GDM1 (cell line): ENCODE measurements around the gene PTP4A1.
A peak's percentile ranks its signal among the peaks of the same experiment; 100 is the strongest.
"Not testable (repeated sequence)": the region's sequence is repeated elsewhere in the genome, so short reads cannot be mapped to it uniquely, and the experiment has no call there.

Experiments used
- DNase-seq: peaks from one replicate; lab custom pipeline; 2025; lab: John Stamatoyannopoulos, UW

Gene PTP4A1

DNA sequence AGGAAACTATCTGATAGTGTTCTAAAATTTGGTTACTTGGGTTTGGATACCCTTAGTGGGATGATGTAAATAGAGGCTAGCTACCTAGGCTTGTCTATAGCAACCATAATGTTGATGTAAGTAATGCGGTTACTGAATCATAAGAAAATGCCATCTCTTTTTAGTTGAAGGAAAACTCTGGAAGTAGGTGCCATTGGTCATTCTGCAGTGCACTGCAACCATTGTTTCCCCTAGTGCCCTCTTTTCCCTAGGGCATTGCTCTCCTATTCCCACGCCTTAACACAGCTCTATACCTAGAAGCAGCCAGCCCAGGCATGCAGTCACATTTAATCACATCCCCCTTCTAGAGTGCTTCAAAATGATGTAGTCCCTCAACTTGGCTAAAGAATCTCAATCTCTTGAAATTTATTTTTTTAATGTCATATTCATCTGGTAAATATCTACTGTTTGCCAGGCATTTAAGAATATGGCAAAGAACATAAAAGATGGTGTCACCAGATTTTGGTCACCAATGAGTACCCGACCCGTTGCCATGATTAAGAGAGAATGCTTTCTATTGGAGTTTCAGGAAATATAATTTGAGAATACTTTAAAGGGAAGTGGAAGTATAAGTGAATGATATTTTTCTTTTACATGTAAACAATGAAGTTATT lies 10.4 kb downstream of the PTP4A1 start:
- DNase-seq, result no peak

DNA sequence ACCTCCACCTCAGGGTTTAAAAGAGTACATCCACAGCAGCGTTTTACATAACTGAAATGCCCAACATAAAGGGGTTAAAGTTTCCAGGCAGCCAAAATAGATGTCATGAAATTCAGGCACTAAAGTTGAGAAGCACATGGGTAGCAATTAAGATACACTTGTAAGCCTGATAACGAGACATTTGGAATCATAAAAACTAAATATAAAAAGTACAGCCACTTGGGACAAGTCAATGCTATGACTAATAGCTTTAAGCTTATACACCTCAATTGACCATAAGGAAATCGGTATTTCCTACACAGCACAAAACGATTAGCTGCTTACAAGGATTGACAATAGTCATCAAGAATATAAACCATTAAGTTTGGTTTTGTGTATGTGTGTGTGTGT lies 11.8 kb downstream of the PTP4A1 start:
- no peak for DNase-seq

- no peak for DNase-seq
Observed at GRCh38 chr6:63584566-63584965, 12.3 kb downstream of the PTP4A1 start.

DNA sequence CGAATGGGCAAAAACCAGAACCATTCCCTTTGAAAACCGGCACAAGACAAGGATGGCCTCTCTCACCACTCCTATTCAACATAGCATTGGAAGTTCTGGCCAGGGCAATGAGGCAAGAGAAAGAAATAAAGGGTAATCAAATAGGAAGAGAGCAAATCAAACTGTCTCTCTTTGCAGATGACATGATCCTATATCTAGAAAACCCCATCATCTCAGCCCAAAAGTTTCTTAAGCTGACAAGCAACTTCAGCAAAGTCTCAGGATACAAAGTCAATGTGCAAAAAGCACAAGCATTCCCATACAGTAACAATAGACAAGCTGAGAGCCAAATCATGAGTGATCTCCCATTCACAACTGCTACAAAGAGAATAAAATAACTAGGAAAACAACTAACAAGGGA lies 13.4 kb downstream of the PTP4A1 start:
- not testable (repeated sequence) for DNase-seq

DNA sequence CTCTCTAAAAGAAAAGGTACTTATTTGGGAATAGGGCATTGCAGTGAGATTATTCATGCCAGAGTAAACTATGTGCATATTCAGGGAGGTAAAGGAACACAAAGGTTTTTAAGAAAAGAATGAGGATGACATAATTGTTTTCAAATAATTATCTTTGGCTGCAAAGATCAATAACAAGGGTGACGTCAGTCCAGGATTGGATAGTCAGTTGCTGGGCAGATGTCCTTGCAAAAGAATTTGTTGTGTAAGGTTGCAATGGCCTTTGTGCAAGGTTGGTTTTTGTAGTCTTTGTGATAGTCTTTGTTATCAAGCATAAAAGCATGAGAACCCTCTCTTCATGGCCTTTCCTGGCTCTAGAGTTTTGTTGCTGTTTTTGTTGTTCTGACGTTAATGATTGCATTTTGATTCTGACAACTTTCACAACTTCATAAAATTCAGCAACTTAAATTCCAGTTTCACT lies 17.7 kb downstream of the PTP4A1 start:
- DNase-seq, result no peak

GRCh38 chr6:63592886-63593285 lies 20.6 kb downstream of the PTP4A1 start:
- no peak for DNase-seq

- DNase-seq, result no peak
Observed at GRCh38 chr6:63597141-63598048, 25.1 kb downstream of the PTP4A1 start.

GRCh38 chr6:63598049-63599036 lies 26.1 kb downstream of the PTP4A1 start:
- DNase-seq, result peak; percentile 45

- DNase-seq, result no peak
Observed at GRCh38 chr6:63599243-63599642, 27.0 kb downstream of the PTP4A1 start.

- DNase-seq, result no peak
Observed at GRCh38 chr6:63600136-63600535, 27.9 kb downstream of the PTP4A1 start.

DNA sequence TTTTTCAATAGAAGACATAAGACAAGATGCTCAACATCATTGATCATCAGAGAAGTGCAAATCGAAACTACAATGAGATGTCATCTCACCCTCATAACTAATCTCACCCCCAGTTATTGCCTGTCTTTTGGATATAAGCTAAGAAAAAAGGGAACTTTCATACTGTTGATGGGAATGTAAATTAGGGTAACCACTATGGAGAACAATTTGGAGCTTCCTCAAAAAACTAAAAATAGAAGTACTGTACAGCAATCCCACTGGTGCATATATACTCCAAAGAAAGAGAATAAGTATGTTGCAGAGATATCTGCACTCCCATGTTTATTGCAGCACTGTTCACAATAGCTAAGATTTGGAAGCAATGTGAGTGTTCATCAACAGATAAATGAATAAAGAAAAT lies 37.0 kb downstream of the PTP4A1 start:
- no peak for DNase-seq

DNA sequence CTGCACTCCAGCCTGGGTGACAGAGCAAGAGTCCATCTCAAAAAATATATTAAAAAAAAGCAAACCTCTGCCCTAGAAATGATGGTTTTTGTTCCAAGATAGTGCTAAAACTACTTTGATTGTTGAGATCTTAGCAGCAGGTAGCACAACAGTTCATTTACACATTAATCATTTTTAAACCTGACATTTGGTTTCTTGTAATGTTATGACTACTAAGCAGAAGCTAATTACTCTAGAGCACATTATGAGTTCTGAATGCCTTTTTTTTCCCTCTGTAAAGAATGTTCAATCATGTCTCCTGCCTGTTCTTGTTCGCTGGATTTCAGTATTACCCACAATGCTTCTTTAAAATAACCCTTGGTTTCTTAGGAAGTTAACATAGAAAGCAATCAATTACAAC lies 38.7 kb downstream of the PTP4A1 start:
- no peak for DNase-seq

DNA sequence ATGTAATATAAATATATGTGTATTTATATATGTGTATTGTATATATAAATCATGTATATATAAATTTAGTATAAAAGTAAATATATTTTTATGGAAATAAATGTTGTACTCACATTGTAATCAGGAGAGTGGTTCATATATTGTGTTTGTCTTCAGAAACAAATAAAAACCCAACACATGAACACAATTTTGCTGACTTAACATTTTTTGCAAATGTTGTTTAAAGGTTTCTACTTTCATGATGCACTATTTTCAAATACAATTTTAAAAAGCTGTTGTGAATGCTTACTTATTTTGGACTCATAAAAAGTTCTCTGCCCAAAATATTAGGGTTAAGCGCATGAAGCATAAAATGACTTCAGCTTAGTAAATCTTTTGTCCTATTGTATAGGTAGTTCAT lies 39.3 kb downstream of the PTP4A1 start:
- DNase-seq, result no peak

DNA sequence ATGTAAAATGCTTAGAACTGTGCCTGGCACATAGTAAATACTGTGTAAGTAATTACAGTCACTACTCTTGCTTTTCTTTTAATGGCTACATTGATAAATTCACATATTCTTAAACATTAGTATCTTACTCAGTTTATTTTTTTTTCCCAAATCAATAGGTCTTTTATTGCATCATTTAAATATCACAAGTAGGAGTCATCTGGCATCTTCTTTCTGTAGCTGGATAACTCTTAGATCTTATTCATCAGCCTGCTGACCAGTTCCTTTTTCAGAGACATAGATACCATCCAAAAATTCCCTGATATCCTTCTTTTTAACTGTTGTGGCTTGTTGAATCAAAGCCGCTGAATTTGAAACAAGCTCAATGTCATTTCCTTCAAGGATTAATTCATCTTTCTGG lies 43.3 kb downstream of the PTP4A1 start:
- no peak for DNase-seq
